HG03159 (cell line): Measurements from ENCODE around the gene ZNF417.
"Not testable (repeated sequence)": the region's sequence is repeated elsewhere in the genome, so short reads cannot be mapped to it uniquely, and the experiment has no call there.

ENCODE experiments used
- ATAC-seq: cut with Tn5 transposase; IDR thresholded peaks from one replicate; pipeline ENCODE4 v1.9.1; 2021; ENCODE audit warnings: mild to moderate bottlenecking, moderate library complexity; ENCODE audit not compliant: unreplicated experiment

Gene ZNF417

DNA sequence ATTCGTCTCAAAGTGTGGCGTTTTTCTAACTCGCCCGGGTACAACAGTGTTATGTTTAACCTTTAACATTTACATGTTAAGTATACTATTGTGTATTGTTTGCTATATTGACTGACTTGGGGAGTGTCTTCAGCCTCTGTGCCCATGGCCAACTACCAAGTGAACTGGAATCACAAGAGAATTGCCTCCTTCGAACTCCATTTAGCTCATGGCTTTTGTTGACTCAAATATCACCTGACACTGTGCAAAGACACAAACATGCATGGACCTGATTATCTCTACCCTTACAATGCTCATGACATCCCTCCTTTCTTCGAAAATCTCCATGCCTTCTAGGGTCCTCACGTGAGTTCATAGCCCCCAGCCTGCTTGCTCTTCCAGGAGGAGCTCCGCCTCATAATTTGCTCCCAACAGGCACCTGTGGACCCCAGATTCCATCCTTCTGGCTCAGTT lies 28.3 kb downstream of the ZNF417 start:
- no peak for ATAC-seq

DNA sequence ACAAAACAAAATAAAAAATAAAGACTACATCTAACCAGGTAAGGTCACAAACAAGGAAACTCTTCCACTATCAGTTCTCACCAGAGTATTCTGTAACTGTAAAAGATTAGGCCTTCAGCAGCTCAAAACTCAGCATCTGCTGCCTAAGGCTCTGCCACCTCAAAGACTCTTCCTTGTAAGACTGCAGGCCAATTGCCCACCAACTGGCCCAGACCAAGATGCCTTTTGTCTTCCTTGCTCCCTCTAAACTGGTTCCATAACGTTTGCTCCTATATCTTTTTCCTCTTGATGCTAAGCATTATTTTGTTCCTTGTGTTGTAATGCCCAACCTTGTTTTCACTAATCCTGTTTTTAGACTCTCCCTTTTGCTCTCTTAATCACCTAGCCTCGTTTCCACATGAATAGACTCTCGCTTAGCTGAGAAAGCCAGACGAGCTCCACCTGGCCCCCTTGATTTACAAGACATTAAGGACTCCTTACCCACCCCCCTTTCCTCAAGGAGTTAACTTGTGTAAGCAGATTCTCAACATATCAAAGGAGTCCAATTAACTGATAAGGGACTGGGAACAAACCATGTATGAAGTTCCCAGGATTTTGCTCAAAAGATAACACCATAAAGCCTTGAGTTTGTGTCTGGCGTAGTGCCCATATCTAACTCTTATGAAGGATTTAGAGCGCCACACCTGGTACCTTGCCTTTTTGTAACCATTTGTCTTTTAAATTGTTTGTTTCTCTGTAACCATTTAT lies 29.0 kb downstream of the ZNF417 start:
- ATAC-seq = no peak

DNA sequence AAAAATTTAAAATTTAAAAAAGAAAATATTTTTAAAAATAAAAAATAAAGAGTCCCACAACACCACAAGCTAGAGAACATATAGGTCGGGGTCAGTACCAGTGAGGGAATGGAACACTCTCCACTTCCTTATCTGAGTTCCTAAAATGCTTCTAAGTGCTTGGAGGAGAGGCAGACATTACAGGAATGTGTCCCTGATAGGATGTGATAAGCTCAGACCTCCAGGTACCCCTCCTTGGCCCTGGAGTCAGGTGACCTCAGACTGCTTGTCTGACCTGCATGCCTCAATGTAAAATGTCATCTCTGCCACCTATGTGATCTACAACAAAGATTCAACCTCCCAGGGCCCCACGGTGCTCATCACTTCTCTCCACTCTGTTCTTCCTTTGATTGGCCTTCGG lies 30.3 kb downstream of the ZNF417 start:
- no peak for ATAC-seq

DNA sequence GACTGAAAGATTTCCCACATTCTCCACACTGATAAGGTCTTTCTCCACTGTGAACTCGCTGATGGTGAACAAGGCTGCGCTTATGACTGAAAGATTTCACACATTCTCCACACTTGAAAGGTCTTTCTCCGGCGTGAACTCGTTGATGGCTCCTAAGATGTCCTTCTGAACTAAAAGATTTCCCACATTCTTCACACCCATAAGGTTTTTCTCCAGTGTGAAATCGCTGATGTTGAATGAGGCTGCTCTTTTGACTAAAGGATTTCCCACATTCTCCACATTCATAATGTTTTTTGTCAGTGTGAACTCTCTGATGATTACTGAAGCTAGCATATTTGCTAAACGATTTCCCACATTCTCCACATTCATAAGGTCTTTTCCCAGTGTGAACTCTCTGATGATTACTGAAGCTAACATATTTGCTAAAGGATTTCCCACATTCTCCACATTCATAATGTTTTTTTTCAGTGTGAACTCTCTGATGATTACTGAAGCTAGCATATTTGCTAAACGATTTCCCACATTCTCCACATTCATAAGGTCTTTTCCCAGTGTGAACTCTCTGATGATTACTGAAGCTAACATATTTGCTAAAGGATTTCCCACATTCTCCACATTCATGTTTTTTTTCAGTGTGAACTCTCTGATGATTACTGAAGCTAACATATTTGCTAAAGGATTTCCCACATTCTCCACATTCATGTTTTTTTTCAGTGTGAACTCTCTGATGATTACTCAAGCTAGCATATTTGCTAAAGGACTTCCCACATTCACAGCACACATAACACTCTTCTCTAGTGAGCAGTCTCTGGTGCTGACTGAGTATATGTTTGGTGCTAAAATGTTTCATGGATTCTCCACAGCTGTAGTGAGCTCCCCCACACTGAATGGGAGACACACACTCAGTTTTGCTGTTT lies 42.3 kb downstream of the ZNF417 start:
- ATAC-seq = not testable (repeated sequence)

DNA sequence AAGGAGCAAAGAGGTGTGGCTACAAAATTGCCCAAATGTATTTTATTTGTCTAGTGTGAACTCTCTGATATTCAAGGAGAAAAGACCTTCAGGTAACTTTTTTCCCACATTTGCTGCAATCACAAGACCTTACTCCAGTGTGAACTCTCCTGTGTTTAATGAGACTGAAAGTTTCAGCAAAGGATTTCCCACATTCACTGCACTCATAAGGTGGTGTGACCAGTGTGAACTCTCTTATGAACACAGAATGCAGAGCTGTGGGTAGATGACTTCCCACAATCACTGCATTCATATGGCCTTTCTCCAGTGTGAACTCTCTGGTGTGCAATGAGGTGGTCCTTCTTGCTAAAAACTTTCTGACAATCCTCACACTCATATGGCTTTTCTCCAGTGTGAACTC lies 43.9 kb downstream of the ZNF417 start:
- ATAC-seq = no peak

DNA sequence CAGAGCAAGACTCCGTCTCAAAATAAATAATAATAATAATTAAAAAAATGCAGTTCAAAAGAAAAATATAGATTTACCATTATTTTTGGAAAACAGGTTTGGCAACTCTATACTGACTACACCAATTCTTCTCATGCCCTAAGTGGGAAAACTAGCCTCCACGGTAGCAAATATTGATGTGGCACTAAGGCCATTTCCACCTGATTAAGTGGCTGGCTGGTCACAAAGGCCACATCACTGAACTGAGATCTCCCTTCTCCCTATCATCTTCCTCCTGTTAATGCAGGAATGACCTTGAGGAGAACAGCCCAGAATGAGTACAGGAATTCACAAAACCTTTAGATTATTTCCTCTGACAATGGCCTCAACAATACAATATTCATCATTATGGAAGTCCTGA lies 46.2 kb downstream of the ZNF417 start:
- ATAC-seq = no peak

DNA sequence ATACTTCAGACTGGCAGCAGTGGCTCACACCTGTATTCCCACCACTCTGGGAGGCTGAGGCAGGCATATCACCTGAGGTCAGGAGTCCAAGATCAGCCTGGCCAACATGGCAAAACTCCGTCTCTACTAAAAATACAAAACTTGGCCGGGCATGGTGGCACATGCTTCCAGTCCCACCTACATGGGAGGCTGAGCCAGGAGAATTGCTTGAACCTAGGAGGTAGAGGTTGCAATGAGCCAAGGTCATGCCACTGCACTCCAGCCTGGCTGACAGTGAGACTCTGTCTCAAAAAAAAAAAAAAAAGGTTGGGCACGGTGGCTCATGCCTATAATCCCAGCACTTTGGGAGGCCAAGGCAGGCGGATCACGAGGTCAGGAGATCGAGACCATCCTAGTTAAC lies 46.7 kb downstream of the ZNF417 start:
- not testable (repeated sequence) for ATAC-seq

DNA sequence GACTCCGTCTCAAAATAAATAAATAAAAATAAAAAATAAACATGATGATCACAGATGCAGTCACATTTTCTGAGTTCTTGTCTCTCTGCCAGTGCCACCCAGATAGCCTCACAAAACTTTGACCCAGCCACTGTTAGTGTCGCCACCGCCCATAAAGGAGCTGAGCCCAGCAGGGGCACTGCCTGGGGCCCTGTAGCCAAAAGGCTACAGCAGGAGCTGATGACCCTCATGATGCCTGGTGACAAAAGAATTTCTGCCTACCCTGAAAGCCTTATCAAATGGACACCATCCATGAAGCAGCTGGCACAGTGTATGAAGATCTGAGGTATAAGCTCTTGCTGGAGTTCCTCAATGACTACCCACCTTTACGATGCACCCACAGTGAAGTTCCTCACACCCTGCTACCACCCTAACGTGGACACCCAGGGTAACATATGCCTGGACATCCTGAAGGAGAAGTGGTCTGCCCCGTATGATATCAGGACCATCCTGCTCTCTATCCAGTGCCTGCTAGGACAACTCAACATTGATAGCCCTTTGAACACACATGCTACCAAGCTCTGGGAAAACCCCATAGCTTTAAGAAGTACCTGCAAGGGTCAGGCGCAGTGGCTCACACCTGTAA lies 48.4 kb downstream of the ZNF417 start:
- ATAC-seq = no peak
